GM12874 (cell line): ENCODE measurements around the gene TOLLIP.

Source experiments
- TF ChIP-seq, protein P1 (sequence below): IDR thresholded peaks from 2 replicates; pipeline ENCODE4 v1.5.1; 2011; ENCODE audit warnings: low read depth, mild to moderate bottlenecking, control low read depth, low read length, moderate library complexity; ENCODE audit not compliant: insufficient read depth

Gene TOLLIP

GRCh38 chr11:1263010-1263409, 46.4 kb downstream of the TOLLIP start:
- TF ChIP-seq, protein P1, sequence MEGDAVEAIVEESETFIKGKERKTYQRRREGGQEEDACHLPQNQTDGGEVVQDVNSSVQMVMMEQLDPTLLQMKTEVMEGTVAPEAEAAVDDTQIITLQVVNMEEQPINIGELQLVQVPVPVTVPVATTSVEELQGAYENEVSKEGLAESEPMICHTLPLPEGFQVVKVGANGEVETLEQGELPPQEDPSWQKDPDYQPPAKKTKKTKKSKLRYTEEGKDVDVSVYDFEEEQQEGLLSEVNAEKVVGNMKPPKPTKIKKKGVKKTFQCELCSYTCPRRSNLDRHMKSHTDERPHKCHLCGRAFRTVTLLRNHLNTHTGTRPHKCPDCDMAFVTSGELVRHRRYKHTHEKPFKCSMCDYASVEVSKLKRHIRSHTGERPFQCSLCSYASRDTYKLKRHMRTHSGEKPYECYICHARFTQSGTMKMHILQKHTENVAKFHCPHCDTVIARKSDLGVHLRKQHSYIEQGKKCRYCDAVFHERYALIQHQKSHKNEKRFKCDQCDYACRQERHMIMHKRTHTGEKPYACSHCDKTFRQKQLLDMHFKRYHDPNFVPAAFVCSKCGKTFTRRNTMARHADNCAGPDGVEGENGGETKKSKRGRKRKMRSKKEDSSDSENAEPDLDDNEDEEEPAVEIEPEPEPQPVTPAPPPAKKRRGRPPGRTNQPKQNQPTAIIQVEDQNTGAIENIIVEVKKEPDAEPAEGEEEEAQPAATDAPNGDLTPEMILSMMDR, result no peak

DNA sequence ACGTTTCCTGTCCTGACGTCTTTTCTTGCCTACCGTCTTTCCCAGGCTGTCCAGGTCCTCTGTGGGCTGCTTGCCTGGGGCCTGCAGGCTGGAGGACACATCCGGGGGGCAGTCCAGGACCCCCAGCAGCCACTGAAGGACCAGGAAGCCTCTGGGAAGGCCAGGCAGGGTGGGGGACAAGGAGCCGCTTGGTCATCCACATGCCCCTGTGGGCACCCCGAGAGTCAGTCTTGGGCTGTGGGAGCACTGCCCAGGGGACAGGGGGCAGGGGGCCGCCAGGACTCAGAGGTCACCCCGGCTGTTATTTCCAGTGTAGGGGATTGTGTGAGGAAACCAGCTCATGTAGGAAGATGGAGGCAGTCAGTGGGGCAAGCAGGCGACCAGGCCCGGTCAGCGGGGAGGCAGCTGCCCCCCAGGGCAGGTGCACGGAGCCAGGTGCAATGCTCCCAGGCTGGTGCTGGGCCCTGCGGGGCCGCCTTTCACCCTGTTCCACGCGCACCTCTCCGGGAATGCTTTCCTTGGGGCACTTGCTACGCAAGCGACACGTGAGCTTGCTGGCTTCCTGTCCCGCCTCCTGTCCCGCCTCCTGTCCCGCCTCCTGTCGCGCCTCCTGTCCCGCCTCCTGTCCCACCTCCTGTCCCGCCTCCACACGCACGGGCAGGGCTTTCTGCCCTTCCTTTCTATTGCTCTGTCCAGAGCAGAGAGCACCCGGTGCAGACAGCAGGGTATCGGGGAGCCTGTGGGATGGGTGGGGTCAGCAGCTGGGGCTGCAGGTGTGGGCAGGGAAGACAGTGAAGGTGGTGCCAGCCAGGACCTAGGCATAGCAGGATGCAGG, 47.0 kb downstream of the TOLLIP start:
- TF ChIP-seq, protein P1, result no peak

GRCh38 chr11:1261241-1262071, 48.0 kb downstream of the TOLLIP start:
- TF ChIP-seq, protein P1, result no peak

- TF ChIP-seq, protein P1, result no peak
These were observed 48.8 kb downstream of the TOLLIP start for GRCh38 chr11:1260620-1261019.

DNA sequence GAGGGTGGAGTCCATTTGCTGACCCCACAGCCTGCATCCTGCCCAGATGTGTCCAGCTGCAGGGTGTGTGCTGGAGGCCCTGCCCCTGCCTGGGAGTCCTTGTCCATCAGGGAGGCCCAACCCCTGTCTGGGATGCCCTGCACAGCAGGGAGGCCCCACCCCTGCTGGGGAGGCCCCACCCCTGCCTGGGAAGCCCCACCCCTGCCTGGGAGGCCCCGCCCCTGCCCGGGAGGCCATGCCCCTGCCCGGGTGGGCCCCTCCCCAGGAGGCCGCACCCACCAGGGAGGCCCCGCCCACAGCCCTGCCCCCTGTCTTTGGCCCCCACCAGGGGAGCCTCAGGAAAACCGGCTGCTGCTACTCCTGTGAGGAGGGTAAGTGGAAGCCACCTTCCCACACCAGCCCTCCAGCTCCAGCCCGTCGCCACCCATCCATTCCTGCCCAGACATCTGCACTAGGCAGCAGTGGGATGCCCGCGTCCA, 49.4 kb downstream of the TOLLIP start:
- TF ChIP-seq, protein P1, result no peak

- TF ChIP-seq, protein P1, result no peak
These were observed 49.9 kb downstream of the TOLLIP start for GRCh38 chr11:1259561-1259960.

- TF ChIP-seq, protein P1, result no peak
These were observed 50.4 kb downstream of the TOLLIP start for GRCh38 chr11:1259076-1259461.
